CD4-positive, alpha-beta T cell treated with Interleukin-12 subunit alpha and Interleukin-12 subunit beta, for 1 hour (primary cell): ENCODE data around the gene KIF25.
"Not testable (repeated sequence)": the region's sequence is repeated elsewhere in the genome, so short reads cannot be mapped to it uniquely, and the experiment has no call there.

Experiments
- DNase-seq: peaks from one replicate; pipeline ENCODE4 v3.0.0-alpha.2; 2020

KIF25 gene

DNA sequence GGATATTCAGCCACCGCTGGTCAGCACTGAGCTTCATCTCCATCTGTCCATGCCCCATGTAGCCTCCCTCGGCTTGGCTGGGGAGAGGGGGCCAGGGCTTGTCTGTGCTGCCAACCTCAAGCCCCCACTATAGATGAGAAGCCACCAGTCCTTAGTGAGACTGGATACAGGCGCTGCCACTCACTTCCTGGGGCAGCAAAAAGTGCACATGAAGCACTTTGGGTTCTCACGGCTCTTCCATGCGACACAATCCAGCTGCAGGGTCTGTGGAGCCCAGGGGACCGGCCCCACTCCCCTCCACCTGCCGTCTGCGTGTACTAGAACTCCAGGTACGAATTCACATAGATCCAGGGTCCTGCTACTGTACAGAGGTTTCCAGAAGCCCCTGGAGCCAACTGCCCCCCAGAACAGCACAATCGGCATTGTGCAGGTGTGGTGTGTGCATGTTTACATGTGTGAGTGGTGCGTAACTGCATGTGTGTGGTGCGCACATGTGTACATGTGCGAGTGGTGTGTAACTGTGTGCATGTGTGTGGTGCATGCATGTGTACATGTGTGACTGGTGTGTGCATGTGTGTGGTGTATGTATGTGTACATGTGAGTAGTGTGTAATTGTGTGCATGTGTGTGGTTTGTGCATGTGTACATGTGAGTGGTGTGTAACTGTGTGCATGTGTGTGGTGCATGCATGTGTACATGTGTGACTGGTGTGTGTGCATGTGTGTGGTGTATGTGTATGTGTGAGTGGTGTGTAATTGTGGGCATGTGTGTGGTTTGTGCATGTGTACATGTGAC, 76.7 kb downstream of the KIF25 start:
- DNase-seq, result no peak

DNA sequence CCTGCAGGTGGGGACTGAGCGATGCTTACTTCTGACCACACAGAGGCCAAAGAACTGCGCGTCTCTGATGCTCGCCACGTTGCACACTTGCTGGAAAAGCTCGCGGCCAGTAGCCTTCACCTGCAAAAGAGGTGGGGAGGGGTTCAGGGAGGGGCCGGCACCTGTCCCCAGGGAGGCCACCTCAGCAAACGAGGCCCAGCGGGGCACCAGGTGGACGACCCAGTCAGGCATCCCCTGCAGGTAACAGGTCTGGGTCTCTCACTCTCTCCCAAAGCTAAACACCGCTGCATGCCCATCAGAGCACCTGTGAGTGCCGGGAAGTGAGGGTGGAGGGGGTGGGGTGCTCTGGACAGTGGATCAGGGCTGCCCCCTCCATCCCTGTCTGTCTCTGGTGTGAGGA, 77.7 kb downstream of the KIF25 start:
- no peak for DNase-seq

DNA sequence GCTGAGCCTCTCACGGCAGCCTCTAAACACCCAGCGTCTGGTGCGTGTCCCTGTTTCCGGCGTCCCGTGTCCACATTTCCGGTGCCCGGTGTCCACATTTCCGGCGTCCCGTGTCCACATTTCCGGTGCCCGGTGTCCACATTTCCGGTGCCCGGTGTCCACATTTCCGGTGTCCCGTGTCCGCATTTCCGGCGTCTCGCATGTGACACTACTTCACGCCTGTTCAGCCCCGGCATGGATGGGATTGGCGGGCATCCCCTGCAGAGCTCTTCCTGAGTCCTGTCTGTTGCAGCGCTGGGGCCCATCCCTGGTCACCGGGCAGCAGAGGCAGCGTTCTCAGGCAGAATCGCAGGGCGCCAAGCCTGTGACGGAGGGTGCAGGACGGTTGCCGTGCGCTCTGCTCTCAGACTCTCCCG, 78.3 kb downstream of the KIF25 start:
- no peak for DNase-seq

DNA sequence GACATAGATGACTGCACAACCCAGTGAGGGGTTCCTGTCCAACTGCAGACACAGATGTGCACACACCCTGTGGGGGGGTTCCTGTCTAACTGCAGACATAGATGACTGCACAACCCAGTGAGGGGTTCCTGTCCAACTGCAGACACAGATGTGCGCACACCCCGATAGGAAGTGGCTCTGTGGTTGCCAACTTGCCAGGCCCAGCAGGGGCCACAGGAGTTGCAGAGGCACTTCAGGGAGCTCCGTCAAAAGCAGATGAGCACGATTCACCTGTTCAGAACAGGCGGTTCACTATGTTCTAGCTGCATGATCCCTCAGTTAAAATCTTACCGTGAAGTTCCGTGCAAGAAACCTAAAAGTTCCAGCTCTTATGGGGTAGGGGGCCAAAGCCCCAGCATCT, 79.9 kb downstream of the KIF25 start:
- not testable (repeated sequence) for DNase-seq

DNA sequence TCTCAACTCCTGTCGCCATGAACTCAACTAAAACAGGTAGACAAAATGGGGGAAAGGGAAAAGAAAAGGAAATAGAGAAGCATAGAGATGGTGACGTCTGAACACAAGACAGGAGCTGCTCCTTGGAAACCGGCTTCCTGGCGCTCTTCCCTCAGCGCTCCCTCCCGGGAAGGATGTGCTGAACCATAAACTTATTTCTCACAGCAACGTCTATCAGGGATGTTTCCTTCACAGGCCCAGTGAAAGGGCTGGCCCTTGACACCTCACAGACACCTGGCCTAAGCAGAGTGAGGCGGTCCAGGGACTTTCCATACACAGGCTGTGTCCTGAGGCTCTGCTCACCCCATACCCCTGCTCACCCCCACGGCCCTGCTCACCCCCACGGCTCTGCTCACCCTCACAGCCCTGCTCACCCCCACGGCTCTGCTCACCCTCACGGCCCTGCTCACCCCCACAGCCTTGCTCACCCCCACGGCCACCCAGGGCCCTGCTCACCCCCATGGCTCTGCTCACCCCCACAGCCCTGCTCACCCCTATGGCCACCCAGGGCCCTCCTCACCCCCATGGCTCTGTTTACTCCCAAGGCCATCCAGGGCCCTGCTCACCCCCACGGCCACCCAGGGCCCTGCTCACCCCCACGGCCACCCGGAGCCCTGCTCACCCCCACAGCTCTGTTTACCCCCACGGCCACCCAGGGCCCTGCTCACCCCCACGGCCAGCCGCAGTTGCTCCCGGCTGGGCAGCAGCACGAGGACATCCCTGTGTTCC, 80.9 kb downstream of the KIF25 start:
- no peak for DNase-seq

DNA sequence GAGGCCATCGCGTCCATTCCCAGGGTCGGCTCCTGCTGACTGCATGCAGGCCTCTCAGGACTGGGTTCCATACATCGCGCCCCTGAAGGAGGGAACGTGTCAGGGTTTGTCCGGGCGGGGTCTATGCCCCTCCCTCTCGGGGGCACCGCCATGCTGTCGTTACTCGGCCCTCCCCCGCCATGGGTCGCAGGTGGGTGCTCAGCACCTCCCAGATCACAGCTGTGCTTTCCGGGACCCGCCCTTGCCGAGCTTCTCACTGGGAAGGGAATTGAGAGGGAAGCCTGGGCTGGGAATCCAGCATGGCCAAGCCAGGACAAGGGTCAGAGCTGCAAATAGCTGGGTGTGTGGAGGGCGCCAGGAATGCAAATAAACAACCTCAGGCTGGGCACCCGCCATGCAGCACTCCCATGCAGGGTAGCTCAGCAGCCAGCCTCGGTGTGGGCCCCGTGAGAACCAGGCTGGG, 81.5 kb downstream of the KIF25 start, which contains the start of gene FRMD1:
TSS of gene FRMD1 (minus strand) at position 270 of the 463 bp plus-strand sequence. CDS start at position 152, 118 bp downstream.
- DNase-seq, result no peak

DNA sequence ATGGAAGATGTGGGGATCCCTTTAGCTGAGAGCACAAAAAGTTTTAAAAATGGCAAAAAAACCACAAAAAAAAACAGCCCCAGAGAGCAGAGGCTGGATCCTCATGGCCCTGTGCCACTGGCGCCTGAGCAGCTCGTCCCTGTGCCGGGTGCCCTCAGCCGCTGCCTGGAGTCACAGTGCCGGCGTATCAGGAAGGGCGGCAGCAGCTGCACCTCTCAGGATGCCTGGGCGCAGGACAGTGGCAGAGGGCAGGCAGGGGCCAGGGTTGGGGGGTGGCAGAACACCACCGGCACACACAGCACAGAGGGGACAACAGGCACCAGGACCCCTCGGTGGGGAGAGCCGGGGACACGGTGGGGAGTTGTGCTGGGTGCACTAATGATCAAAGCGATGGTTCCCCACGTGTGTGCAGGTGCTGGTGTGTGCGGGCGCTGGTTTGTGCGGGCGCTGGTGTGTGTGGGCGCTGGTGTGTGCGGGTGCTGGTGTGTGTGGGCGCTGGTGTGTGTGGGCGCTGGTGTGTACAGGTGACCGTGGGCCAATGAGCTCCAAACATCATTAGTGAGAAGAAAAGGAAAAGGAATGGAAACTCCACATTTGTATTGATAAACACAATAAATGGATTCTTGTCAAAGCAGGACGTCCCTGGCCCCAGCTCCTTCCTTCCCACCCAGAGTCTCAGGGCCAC, 83.1 kb downstream of the KIF25 start:
- DNase-seq, result no peak

DNA sequence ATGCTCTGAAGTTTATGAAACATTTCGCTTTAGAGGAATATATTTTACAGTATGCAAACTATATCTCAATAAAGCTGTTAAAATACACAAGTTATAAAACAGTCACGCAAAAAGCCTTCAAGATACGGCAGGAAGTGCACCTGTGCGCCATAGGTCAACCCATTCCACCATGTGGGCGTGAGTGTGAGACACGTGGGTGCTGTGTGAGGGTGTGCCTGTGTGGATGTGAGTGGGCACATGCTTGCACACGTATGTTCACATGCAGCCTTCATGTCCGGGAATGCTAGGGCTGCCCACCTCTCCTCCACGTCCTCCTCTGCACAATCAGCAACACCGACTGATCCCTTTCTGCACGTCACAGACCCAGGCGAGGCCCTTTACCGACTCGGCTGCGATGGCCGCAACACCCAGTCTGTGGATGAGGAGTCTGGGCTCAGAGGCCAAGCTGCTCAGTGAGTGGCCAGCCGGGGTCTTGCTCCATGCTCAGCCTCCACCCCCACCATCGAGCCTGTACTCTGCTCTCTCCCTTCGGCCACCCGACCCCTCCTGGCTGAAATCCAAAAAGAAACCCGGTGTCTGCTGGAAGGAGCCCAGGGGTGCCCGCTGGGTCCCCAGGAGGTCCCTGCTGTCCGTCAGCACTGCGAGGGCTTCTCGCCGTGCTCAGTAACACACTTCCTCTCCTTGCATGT, 84.5 kb downstream of the KIF25 start:
- DNase-seq, result no peak

DNA sequence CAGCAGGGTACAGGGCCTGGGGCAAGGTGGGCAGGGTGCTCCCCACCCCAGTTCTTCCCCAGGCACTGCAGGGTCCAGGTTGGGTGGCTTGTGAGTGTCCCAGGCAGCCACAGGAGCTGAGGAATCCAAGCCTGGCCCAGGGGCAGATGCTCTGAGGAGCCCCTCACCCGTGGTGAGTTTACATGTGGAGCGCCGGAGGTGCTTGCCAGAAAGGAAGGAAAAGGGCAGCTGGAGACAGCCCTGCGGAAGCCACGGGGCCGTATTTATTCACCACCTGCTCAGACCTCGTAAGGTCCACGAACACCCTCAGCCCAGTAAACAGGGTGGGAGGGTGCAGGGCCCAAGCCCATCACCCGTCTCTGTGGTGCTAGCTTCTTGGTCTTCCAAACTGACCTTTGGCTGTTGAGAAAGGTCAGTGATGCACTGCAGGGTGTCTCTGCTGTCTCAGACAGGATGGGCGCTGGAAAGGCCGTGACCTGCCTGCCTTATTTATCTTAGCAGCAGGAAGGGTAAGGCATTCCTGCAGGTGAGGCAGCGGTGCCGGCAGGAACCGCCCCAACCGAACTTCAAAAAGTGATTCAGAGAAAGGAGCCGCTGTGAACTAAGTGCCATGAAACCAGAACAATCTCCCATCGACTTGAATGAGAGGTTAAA, 85.5 kb downstream of the KIF25 start:
- DNase-seq, result no peak

DNA sequence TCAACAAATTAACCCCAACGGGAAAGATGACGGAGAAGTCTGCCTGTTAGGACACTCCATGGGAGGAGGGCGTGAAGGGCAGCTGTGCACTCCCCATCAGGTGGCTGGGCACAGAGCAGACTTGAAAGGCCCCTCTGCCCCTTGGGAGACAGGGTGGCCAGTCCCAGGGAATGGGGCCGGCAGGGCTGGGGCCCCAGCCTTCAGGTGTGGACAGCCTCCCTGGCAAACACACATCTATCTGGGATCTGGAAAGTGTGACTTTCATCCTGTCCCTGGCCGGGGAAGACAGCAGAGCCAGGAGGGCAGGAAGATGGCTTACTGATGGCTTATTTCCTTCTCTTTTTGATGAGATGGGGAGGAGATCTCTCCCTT, 86.0 kb downstream of the KIF25 start:
- DNase-seq, result no peak

DNA sequence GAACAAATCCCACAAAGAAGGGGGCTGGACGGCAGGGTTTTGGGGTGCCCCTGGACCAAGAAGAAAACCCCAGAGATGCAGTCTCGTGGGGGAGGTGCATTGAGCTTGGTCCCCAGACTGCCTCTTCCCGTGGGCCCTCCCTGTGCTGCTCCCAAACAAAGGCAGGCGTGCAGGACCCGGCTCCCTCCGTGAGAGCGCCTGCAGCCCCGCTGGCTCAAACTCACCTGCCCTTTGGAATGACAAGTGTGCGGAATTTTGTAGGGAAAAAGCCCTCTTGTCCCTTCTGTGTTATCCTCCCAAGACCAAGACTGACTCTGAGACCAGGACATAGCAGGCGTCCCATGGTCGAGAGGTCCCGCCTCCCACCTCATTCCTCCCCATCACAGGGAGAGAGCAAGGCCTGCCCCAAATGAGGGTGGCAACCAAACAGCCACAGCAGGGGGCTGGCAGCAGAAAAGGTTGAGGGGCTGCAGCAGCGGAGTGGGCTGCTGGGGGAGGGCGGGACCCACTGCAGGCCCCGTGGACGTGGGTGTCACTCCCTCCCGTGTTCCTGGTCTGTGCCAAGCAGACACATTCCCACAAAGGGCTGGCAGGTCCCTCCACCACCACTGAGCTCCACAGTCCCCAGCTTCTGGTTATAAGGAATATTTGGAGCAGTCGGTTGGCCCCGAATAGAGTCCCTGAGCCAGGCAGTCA, 87.1 kb downstream of the KIF25 start:
- no peak for DNase-seq

DNA sequence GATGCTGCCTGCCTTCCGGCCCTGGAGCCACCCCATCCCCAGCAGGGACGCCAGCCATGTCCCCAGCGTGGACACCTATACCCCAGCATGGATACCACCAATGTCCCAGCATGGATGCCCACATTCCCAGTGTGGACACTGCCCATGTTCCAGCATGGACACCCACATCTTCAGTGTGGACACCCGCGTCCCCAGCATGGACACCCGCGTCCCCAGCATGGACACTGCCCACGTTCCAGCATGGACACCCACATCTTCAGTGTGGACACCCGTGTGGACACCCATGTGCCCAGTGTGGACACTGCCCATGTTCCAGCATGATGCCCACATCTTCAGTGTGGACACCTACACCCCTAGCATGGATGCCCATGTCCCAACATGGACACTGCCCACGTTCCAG, 88.6 kb downstream of the KIF25 start:
- no peak for DNase-seq

DNA sequence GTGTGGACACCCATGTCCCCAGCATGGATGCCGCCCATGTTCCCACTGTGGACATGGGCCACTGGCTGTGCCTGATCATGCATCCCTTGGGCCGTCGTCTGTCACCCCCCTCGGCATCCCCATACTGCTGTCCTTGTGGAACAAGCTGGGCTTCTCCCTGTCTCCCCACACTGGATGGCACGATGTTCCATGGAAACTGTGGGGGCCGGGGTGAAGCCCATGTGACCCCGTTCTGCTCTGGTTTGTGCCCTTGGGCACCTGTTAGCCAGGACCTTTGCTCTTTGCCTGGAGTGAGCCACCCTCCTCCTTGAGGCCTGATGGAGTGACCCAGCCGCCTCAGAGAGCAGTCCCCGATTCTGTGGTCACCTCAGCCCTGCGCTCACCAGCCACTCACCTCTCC, 89.1 kb downstream of the KIF25 start:
- no peak for DNase-seq

DNA sequence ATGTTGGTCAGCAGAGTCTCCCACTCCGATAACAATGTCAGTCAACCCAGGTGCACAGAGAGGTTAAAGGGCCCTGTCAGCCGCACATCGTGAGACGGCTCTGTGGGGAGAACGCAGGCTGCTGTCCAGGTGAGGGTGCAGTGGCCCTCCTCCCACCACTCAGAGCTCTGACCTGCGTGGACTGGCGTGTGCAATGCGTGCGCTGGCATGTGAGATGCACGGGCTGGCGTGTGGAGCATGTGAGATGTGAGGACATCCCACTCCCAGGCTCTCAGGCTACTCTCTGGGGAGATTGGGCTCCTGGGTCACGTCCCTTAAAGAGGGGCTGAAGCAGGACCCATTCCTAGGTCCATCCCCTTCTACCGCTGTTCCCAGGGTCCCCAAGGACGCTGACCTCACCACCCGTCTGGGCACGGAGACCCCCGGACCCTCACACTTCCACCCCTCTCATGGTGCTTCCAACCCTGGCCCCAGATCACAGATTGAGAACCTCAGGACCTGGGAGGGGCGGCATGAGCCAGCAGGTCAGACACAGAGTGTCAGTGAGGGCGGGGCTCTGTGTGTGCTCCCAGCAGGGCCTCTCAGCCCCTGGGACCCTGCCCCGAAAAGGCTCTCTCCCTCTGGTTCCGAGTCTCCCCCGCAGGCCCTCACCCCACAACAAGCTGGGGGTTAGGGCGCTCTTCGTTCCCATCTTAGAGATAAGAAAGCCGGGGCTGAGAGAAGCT, 90.1 kb downstream of the KIF25 start:
- no peak for DNase-seq

DNA sequence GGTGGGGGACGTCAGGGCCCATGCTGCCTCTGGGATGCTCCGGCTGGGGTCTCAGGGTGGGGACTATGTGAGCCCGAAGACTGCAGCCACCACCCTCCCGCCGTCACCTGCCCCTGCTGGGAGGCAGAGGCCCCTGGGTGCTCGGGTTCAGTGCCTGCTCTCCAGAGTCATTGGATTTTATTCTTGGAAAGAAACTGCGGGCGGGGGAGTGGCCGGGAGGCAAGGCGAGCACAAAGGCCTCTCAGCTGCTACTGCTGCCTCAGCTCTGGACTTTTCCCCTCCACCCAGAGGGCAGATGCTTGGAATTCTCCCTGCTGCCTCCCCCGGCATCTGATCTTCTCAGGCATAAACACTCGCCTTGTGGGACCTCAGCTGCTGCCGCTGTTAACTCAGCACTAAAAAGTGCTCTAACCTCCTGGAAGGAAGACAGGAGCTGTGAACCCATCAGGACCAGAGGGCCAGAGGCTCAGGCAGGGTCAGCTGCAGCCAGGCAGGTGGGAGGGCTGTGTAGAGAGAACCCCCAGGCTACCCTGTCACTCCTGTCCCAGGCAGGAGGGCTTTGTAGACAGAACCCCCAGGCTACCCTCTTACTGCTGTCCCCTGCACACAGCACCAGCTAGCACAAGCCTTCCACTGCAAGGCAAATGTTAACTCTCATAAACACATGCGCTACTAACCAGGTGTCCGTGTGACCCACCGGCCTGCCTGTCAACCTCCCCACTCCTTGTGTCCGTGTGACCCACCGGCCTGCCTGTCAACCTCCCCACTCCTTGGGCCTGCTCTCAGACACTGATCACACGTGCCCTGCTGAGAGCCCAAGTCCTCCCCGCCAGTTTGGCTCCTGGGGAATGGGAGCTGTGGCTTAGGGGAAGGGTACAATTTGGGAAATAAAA, 90.9 kb downstream of the KIF25 start:
- no peak for DNase-seq

DNA sequence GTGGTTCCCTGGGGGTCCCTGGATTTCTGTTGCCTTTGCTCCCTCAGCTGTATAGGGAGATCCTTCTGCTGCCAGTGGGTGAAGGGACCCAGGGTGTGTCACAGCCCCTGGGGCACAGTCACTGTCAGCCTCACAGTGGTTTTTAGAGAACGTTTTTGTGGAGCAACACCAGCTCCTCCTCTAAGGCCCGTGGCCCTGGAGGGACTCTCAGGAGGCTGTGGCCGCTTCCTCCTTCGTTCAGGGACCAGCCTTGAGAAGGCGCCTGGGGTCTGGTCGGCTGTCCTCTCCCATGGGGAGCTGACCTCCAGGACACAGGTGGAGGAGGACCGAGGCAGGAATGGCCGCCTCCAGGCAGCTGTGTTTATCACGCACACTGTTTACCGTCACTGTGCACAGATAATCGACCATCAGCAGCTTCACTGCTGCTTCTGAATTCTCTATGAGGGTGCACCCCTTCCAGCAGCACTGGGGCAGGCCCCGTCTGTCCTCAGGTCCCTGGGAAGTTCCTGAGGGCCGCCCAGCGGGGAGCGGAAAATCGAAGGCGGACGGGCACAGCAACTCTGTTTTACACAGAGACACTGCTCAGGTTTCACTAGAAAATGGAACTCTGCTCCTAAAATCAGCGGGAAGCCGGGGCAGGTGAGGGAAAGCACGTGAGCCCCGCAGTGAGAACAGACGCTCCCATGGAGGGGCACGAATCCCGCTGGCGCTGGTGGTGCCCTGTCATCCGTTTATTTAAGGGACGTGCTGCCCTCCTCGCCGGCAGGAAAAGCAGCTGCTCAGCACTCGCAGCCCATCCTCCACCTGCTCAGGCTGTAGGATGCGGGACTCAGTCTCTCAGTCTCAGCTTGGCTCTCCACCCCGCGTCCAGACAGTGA, 92.0 kb downstream of the KIF25 start:
- DNase-seq, result no peak

DNA sequence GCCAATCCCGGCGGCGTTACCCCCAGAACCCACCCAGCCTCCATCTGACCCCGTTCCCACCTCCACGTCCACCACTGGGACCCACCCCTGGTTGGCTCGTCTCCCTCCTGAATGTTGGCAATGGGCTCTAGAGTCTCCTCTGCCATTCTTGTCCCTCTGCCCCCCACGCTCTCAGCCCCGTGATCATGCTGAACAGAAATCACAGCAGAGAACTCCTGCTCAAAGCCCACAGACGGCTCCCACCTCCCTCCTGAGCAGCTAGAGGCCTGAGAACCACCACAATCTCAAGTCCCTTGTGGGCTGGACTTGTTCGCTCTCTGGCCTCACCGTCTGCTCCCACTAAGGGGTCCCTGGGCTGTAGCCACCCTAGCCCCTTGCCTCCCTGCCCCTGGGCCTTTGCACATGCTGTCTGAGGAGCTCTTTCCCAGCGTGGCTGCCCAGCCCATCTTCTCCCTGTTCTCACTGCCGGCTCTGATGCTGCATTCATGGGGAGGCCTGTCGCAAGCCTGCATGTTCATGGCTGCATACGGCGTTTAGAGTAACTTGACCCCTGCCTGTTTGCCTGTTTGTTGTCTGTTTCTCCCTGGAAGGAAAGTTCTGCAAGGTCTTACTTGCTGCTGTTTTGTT, 92.7 kb downstream of the KIF25 start:
- DNase-seq, result no peak

DNA sequence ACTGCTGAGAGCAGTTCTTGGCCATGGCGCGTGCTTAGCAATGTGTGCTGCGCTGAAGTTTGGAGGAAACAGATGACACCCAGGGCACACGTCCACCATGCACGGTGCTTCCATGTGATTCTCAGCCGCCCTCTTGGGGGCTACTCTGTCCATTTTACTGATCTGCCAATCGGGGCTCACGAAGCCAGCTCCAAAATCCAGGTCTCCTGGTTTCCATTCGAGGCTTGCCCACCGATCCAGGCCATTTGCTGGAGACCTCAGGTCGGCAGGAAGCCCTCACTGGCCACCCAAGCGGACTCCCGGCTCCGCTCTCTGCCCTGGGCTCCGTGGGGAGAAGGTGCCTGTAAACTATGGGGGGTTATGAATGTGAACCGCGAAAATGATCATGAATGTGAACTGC, 93.2 kb downstream of the KIF25 start:
- no peak for DNase-seq
